ENCODE data around the gene SZT2. TPM values are rescaled to one million over a fixed set of nuclear protein-coding genes. Genes with fewer than 3 reads are reported as not detected.

The SZT2 gene
- total RNA-seq (13.7 and 18.8 TPM in 2 replicates), polyA plus RNA-seq (13.8 and 14.8 TPM in 2 replicates)

GRCh38 chr1:43389326-43390313 is at the start of gene SZT2, which contains the start of gene MED8:
Gene SZT2, plus strand, starts transcription at chr1:43389899. Its CDS starts 70 bp downstream, at chr1:43389969.
Gene MED8, minus strand, starts transcription at chr1:43389800. Its CDS starts 36 bp downstream, at chr1:43389764.
- DNase-seq (ENCODE audit: low spot score): peak; percentile 95
- no peaks in the 10 kb centered on the region for H3K9me2 ChIP-seq (replicated peaks; ENCODE audit: insufficient read depth)
- no peak for TF ChIP-seq EZH2 (IDR thresholded peaks at IDR 0.05; ENCODE audit: borderline replicate concordance)
- TF ChIP-seq CTCF (IDR thresholded peaks at IDR 0.05; ENCODE audit: poor library complexity): no peak
- no peak for TF ChIP-seq EZH2phosphoT487 (IDR thresholded peaks at IDR 0.05; ENCODE audit: low read depth, severe bottlenecking, unreplicated experiment)
- peak within 1 kb of the TSS; percentile 68 for H2AFZ ChIP-seq
- peaks cover 19% of the 10 kb centered on the region for H3K4me1 ChIP-seq (ENCODE audit: insufficient read depth)
- H4K20me1 ChIP-seq (ENCODE audit: insufficient read depth, poor library complexity, severe bottlenecking): peaks cover 8% of the 10 kb centered on the region
- H3K27ac ChIP-seq: peak within 1 kb of the TSS; percentile 97
- H3K9me3 ChIP-seq (ENCODE audit: low read depth): no peaks in the 10 kb centered on the region
- peak within 1 kb of the TSS; percentile 100 for H3K4me2 ChIP-seq
- whole genome bisulfite sequencing (ENCODE audit: low lambda C conversion rate, missing lambda C conversion rate): 2% methylated on average over 49 of the region's 65 CpGs
- H3K27me3 ChIP-seq: no peaks in the 10 kb centered on the region
- peaks cover 60% of the 10 kb centered on the region for H3K79me2 ChIP-seq
- peaks cover 10% of the 10 kb centered on the region for H3K36me3 ChIP-seq (replicated peaks; ENCODE audit: insufficient read depth, low read depth)
- H3K4me3 ChIP-seq: peak within 1 kb of the TSS; percentile 78

GRCh38 chr1:43340559-43340958 is 49.1 kb upstream of the SZT2 start:
- Histone ChIP-seq H3K4me1 (ENCODE audit: insufficient read depth) (no peaks in the 10 kb centered on the region), H3K9me3 (ENCODE audit: low read depth) (no peaks in the 10 kb centered on the region), H3K4me2 (no peak overlapping the region), H3K9me2 (replicated peaks; ENCODE audit: insufficient read depth) (no peaks in the 10 kb centered on the region), H4K20me1 (ENCODE audit: insufficient read depth, poor library complexity, severe bottlenecking) (no peaks in the 10 kb centered on the region), H3K27me3 (no peaks in the 10 kb centered on the region), H3K27ac (no peak overlapping the region), H3K4me3 (no peak overlapping the region), H3K79me2 (no peaks in the 10 kb centered on the region), H3K36me3 (replicated peaks; ENCODE audit: insufficient read depth, low read depth) (no peaks in the 10 kb centered on the region), H2AFZ (no peak overlapping the region)
- no peak for DNase-seq (ENCODE audit: low spot score)
- 43% methylated on average over 1 of the region's 1 CpG for WGBS (ENCODE audit: low lambda C conversion rate, missing lambda C conversion rate)
- TF ChIP-seq CTCF (IDR thresholded peaks at IDR 0.05; ENCODE audit: poor library complexity) (no peak), EZH2phosphoT487 (IDR thresholded peaks at IDR 0.05; ENCODE audit: low read depth, severe bottlenecking, unreplicated experiment) (no peak), EZH2 (IDR thresholded peaks at IDR 0.05; ENCODE audit: borderline replicate concordance) (no peak)

- H3K79me2 ChIP-seq: no peaks in the 10 kb centered on the region
- H3K9me3 ChIP-seq (ENCODE audit: low read depth): no peaks in the 10 kb centered on the region
- H3K36me3 ChIP-seq (replicated peaks; ENCODE audit: insufficient read depth, low read depth): no peaks in the 10 kb centered on the region
- TF ChIP-seq EZH2 (IDR thresholded peaks at IDR 0.05; ENCODE audit: borderline replicate concordance): no peak
- no peak for TF ChIP-seq EZH2phosphoT487 (IDR thresholded peaks at IDR 0.05; ENCODE audit: low read depth, severe bottlenecking, unreplicated experiment)
- no peak for TF ChIP-seq CTCF (IDR thresholded peaks at IDR 0.05; ENCODE audit: poor library complexity)
- DNase-seq (ENCODE audit: low spot score): no peak
- H3K4me1 ChIP-seq (ENCODE audit: insufficient read depth): peaks cover 7% of the 10 kb centered on the region
- no peak overlapping the region for H2AFZ ChIP-seq
- no peaks in the 10 kb centered on the region for H4K20me1 ChIP-seq (ENCODE audit: insufficient read depth, poor library complexity, severe bottlenecking)
- H3K27me3 ChIP-seq: no peaks in the 10 kb centered on the region
- no peak overlapping the region for H3K4me3 ChIP-seq
- no peaks in the 10 kb centered on the region for H3K9me2 ChIP-seq (replicated peaks; ENCODE audit: insufficient read depth)
- no peak overlapping the region for H3K4me2 ChIP-seq
- H3K27ac ChIP-seq: peak overlapping the region; percentile 75
- WGBS (ENCODE audit: low lambda C conversion rate, missing lambda C conversion rate): 74% methylated on average over 4 of the region's 4 CpGs
These were observed 45.3 kb upstream of the SZT2 start for GRCh38 chr1:43344267-43344850.
